Body of pancreas (tissue), 4 donors: Measurements from ENCODE around the gene C11orf16. TPM values are rescaled to one million over a fixed set of nuclear protein-coding genes. Genes with fewer than 3 reads are reported as not detected.
"Not testable (repeated sequence)": the region's sequence is repeated elsewhere in the genome, so short reads cannot be mapped to it uniquely, and the experiment has no call there.

Source experiments
- ATAC-seq: fragments of 150-250 bp; one replicate; pipeline ENCODE4 v1.9.1; 2016
- DNase-seq, 4 donors: peaks; one replicate each; pipeline ENCODE4 v3.0.0-alpha.2; 2019
- H3K27ac ChIP-seq, 4 donors: fragments of 200-600 bp; sonication (generic); 1 replicate in 3 of 4; 2 replicates in 1 of 4; pipeline versions ENCODE4 v1.5.1 to v1.6.1; 2016 to 2019; ENCODE audit warnings: mild to moderate bottlenecking in 1 of 4, mixed read lengths in 1 of 4, moderate library complexity in 1 of 4
- H3K27me3 ChIP-seq, 2 donors: fragments of 200-600 bp; sonication (generic); one replicate each; pipeline ENCODE4 v1.6.0; 2016; ENCODE audit warnings: mild to moderate bottlenecking in 1 of 2
- H3K36me3 ChIP-seq, 2 donors: fragments of 200-600 bp; sonication (generic); replicated peaks in 1 of 2; 2 replicates each; pipeline ENCODE4 v1.5.1; 2016; ENCODE audit warnings: low read depth in 2 of 2; ENCODE audit not compliant: insufficient read depth in 1 of 2
- H3K4me1 ChIP-seq: fragments of 200-600 bp; sonication (generic); one replicate; pipeline ENCODE4 v1.6.0; 2016
- H3K4me3 ChIP-seq, 2 donors: fragments of 200-600 bp; sonication (generic); 1 replicate in 1 of 2; 2 replicates in 1 of 2; pipeline ENCODE4 v1.5.1; 2016 to 2019
- H3K9me3 ChIP-seq, 3 donors: fragments of 200-600 bp; sonication (generic); 1 replicate in 2 of 3; 2 replicates in 1 of 3; pipeline ENCODE4 v1.5.1; 2016
- POLR2A ChIP-seq, 3 donors: fragments of 450-650 bp; IDR thresholded peaks; one replicate each; pipeline ENCODE4 v1.6.1; 2016; ENCODE audit warnings: antibody characterized with exemption in 3 of 3, mild to moderate bottlenecking in 2 of 3
- WGBS, 2 donors: methylation state at CpG; one replicate each; pipeline ENCODE4 v1.1.5; 2017; 5-methylcytosine and 5-hydroxymethylcytosine counted together
- intact Hi-C: fragments of 100-400 bp; cut with DNase I; formaldehyde crosslinking; loops from one replicate; pipeline ENCODE4 v1.15.1; 2023
- total RNA-seq, 2 donors: library from RNA; depleted of rRNA; stranded (reverse); fragments of >200 nt; gene quantifications; one replicate each; pipeline ENCODE4 v1.1.0, GENCODE V29; 2016
- TF ChIP-seq, protein P1 (sequence below), 7 experiments: fragments of 450-650 bp in 4 of 7; fragments of 200-600 bp in 3 of 7; sonication (generic) in 3 of 7; IDR thresholded peaks; one replicate each; pipeline ENCODE4 v1.5.1; 2016 to 2019; ENCODE audit warnings: antibody characterized with exemption in 7 of 7

C11orf16 gene
- total RNA-seq, 2 donors from 2014 or later, result not detected

DNA sequence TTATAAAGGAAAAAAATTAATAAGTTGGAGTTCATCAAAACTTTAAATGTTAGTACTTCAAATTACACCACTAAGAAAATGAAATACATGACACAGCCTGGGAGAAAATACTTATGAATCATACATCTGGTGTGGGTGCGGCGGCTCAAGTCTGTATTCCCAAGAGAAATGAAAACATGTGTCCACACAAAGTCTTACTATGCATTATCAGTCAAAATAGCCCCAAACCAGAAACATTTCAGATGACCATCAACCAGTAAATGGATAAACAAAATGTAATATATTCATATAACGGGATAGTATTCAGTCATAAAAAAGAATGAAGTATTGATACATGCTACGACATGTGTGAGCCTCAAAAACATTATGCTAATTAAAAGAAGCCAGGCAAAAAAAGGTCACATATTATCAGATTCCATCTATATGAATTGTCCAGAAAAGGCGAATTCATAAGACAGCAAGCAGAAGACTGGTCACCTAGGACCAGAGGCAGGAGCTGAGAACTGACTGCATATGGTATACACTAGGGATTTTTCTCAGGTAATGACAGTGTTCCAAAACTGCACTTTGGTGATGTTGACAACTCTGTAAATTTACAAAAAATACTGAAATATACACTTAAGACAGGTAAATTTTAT is 27.1 kb downstream of the C11orf16 start:
- DNase-seq (no peak), ATAC-seq (no peak)
- no peak for TF ChIP-seq POLR2A (IDR thresholded peaks at IDR 0.05)
- Histone ChIP-seq H3K9me3 (no peaks in the 10 kb centered on the region), H3K36me3 (no peaks in the 10 kb centered on the region), H3K27ac (no peak overlapping the region), H3K4me1 (peaks cover 11% of the 10 kb centered on the region), H3K27me3 (no peaks in the 10 kb centered on the region), H3K4me3 (no peak overlapping the region)
- intact Hi-C loops, result no loop called here
- 77 to 86% methylated on average over 5 of the region's 5 CpGs for WGBS, 2 donors

DNA sequence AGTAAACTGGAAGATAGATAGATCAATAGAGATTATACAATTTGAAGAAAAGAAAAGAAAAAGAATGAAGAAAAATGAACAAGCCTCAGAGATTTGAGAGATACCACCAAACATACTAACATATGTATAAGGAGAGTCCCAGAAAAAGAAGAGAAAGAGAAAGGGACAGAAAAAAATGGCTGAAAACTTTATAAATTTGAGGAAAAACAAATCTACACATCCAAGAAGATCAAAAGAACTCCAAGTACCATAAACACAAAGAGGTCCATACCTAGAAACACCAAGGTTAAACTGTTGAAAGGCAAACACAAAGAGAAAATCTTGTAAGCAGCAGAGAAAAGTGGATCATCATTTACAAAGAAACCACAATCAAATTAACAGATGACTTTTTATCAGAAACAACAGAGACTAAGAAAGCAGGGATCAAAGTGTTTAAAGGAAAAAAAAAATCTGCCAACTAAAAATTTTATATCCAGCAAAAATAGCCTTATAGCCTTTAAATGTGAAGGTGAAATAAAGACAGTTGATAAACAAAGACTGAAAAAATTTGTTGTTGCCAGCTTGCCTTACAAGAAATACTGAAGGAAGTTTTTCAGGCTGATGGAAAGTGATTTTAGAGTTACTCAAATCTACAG is 33.5 kb downstream of the C11orf16 start:
- DNase-seq (no peak), ATAC-seq (no peak)
- no peaks in the 10 kb centered on the region for H3K9me3 ChIP-seq
- H3K27me3 ChIP-seq, result no peaks in the 10 kb centered on the region
- no peak overlapping the region for H3K27ac ChIP-seq
- intact Hi-C loops, result no loop called here
- no peak overlapping the region for H3K4me3 ChIP-seq
- H3K4me1 ChIP-seq, result no peaks in the 10 kb centered on the region
- TF ChIP-seq POLR2A (IDR thresholded peaks at IDR 0.05), result no peak
- TF ChIP-seq, protein P1, sequence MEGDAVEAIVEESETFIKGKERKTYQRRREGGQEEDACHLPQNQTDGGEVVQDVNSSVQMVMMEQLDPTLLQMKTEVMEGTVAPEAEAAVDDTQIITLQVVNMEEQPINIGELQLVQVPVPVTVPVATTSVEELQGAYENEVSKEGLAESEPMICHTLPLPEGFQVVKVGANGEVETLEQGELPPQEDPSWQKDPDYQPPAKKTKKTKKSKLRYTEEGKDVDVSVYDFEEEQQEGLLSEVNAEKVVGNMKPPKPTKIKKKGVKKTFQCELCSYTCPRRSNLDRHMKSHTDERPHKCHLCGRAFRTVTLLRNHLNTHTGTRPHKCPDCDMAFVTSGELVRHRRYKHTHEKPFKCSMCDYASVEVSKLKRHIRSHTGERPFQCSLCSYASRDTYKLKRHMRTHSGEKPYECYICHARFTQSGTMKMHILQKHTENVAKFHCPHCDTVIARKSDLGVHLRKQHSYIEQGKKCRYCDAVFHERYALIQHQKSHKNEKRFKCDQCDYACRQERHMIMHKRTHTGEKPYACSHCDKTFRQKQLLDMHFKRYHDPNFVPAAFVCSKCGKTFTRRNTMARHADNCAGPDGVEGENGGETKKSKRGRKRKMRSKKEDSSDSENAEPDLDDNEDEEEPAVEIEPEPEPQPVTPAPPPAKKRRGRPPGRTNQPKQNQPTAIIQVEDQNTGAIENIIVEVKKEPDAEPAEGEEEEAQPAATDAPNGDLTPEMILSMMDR (IDR thresholded peaks at IDR 0.05), result no peak
- H3K36me3 ChIP-seq, result no peaks in the 10 kb centered on the region

DNA sequence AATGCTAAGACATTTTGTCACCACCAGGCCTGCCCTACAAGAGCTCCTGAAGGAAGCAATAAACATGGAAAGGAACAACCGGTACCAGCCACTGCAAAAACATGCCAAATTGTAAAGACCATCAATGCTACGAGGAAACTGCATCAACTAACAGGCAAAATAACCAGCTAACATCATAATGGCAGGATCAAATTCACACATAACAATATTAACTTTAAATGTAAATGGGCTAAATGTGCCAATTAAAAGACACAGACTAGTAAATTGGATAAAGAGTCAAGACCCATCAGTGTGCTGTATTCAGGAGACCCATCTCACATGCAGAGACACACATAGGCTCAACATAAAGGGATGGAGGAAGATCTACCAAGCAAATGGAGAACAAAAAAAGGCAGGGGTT is 41.6 kb downstream of the C11orf16 start:
- not testable (repeated sequence) for H3K36me3 ChIP-seq, DNase-seq
- 95% methylated on average over 2 of the region's 2 CpGs for WGBS, 2 donors

DNA sequence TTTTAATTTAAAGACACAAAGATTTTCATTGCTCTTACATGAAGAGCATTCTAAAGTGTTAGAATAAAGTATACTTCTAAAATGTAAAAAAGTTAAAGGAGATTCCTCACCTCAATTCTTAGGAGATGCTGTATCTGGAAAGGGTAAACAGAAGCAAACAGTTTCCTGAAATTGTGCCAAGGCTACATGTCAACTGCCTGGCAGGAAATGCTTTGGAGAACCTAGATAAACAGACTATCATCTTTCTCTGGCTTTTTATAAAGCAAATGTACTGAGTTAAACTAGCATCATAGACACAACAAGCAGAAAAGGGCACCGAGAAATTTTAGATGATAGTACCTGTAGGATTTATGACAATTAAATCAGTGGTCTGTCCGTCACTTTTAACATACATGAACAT is 46.4 kb downstream of the C11orf16 start:
- H3K9me3 ChIP-seq, result no peaks in the 10 kb centered on the region
- no peaks in the 10 kb centered on the region for H3K27me3 ChIP-seq
- no peak overlapping the region for H3K4me3 ChIP-seq
- H3K4me1 ChIP-seq, result no peaks in the 10 kb centered on the region
- no peaks in the 10 kb centered on the region for H3K36me3 ChIP-seq
- no peak for DNase-seq
- H3K27ac ChIP-seq, result no peak overlapping the region
- ATAC-seq, result no peak
- 44 to 46% methylated on average over 2 of the region's 2 CpGs for WGBS, 2 donors
- intact Hi-C loops, result no loop called here
- TF ChIP-seq POLR2A (IDR thresholded peaks at IDR 0.05), result no peak
- TF ChIP-seq, protein P1 (IDR thresholded peaks at IDR 0.05), result no peak

More for the DNA sequence above, 41.6 kb downstream of the C11orf16 start:
- intact Hi-C loops, H3K27me3 ChIP-seq, H3K4me1 ChIP-seq, H3K9me3 ChIP-seq, ATAC-seq, H3K4me3 ChIP-seq, H3K27ac ChIP-seq: not testable (repeated sequence)

DNA sequence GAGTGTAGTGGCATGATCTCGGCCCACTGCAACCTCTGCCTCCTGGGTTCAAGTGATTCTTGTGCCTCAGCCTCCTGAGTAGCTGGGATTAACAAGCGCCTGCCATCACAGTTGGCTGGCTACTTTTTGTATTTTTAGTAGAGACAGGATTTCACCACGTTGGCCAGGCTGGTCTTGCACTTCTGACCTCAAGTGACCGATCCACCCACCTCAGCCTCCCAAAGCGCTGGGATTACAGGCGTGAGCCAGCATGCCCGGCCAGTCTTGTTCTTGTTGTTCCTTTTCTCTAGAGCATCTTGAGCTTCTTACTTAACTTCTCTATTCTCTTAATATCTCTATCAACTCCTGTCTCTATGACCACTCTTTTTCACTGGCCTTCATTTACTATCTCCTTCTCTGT is 51.2 kb downstream of the C11orf16 start:
- H3K4me1 ChIP-seq, ATAC-seq, H3K27me3 ChIP-seq, H3K36me3 ChIP-seq, H3K9me3 ChIP-seq, intact Hi-C loops, H3K27ac ChIP-seq, DNase-seq, H3K4me3 ChIP-seq: not testable (repeated sequence)
- WGBS, 2 donors, result 78 to 84% methylated on average over 7 of the region's 7 CpGs

DNA sequence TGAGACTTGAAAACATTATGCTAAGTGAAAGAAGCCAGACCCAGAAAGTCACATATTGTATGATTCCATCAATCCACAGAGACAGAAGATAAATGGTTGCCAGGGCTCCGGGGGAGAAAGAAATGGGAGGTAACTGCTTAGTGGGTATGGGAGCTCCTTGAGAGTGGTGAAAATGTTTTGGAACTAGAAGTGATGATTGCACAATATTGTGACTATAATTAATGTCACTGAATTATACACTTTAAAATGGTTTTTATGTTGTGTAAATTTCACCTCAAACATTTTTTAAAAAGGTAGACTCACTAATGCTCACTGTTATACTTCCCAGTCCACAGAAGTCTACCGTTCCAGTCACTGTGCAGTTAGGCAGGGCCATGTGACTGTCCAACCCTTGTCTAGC is 54.0 kb downstream of the C11orf16 start:
- Histone ChIP-seq H3K27ac (no peak overlapping the region), H3K27me3 (no peaks in the 10 kb centered on the region), H3K36me3 (no peaks in the 10 kb centered on the region), H3K9me3 (no peaks in the 10 kb centered on the region), H3K4me3 (no peak overlapping the region), H3K4me1 (no peaks in the 10 kb centered on the region)
- intact Hi-C loops, result no loop called here
- TF ChIP-seq, protein P1 (IDR thresholded peaks at IDR 0.05), result no peak
- no peak for TF ChIP-seq POLR2A (IDR thresholded peaks at IDR 0.05)
- DNase-seq, result no peak
- no peak for ATAC-seq
- 90% methylated on average over 2 of the region's 2 CpGs for WGBS, 2 donors
